Stimulated activated CD4-positive, alpha-beta T cell treated with anti-CD3 and anti-CD28 coated beads, TNF-alpha, amount 100 ng/mL, for 4 hours (primary cell): ENCODE data around the gene GSG1L.

Experiments
- DNase-seq, 3 experiments: peaks; one replicate each; pipeline ENCODE4 v3.0.0-alpha.2; 2020; ENCODE audit warnings: low read depth in 3 of 3

The GSG1L gene

DNA sequence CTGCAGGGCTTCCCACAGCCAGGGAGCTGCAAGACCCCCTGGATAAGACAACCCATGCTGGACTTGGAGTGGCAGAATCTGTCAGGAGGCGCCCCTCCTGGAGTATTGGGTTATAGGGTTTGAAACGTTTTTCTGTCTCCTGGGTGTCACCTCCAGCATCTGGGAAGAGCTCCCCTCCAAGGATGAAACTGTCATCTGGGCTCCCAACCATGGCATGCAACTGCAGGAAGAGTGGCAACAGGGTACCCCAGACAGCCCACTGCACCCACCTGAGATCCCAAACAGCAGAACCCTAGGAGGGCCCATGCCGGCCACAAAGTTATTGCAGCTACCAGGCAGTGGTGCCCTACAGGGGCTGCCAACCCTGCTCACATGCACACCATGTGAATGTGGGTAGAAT, 636 bp upstream of the GSG1L start:
- no peak for DNase-seq

DNA sequence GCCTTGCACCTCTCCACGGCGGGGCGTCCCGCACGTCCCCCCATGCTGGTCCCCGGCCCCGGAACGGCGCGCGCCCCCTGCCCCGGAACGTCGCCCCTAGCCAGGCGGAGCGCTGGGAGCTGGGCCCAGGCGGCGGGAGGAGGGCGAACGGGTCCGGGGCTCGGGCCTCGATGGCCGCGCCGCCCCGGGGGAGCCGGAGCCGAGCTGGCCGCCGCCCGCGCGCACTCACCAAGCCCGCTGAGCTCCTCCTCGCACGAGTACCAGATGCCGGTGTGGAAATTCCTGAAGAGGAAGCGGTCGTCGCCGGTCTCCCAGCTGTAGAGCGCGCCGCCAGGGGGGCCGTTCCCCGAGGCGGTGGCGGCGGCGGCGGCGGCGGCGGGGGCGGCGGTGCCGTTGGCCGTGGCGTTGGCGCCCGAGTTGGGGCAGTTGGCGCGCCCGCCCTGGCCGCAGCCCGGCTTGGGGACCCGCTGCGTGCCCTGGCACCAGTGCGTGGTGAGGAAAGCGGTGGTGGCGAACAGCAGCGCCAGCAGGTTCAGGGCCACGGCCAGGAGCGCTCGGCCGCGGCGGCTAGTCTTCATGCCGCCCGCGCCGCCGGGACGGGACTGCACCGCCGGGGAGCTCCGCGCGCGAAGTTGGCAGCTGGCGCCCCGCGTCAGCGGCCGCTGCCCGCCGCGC, 530 bp downstream of the GSG1L start:
- no peak for DNase-seq

DNA sequence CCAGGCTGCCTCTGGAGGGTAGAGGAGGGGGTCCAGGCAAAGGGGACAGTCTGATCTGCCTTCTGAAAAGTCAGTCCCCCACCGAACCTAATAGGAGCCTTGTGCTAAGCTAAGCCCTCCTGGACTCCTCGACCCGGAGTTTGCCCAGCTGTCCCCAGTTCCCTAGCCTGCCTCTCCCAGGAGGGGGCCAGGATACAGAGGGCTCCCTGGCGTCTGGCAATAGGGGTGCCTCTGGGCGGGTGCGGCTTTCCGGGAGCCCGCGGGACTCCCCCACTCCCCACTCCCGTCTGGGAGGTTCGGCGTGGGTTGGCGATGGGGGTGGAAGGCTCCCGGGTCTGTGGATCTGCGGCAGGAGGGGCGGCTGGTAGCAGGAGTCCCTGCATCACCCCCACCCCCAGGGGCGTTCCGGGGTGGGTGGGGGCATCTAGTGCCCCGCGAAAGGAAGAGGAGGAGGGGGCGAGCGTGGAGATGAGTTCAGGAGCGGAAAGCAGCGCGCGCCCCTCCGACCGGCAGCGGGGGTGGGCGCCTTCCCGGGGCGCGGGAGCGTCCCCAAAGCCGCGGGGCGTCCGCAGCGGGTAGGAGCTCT, 1.2 kb downstream of the GSG1L start:
- DNase-seq, result no peak

DNA sequence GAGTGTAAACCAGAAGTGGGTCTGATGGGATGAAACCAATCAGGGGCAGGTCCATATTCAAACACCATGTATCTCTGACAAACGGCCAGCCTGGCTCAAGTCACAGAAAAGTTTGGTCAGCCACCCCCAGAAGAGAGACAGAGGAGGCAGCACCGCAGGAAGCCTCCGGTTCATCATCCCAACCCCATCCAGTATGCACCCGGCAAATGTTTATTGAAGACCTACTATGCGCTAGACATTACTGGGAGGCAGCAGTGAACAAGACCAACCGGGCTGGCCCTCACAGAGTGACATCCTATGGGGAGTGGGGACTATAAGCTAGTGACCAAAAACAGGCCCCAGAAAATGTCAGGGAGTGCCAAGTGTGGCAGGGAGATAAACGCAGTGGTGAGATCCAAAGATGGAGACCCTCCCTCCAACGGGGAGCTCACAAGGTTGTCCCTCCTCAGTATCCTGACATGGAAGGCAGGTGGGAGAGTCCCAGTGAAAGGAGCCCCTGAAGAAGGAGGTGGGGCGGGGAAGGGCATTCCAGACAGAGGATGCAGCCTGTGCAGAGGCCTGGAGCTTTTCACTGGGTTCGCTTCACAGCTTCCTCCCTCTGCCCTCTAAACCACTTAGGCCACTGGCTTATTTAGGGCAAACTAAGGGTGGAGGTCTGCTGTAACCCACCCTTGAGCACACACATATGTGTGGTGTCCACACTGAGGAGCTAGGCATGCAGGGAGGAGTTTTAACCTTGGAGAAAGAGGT, 2.0 kb downstream of the GSG1L start:
- DNase-seq, result no peak

DNA sequence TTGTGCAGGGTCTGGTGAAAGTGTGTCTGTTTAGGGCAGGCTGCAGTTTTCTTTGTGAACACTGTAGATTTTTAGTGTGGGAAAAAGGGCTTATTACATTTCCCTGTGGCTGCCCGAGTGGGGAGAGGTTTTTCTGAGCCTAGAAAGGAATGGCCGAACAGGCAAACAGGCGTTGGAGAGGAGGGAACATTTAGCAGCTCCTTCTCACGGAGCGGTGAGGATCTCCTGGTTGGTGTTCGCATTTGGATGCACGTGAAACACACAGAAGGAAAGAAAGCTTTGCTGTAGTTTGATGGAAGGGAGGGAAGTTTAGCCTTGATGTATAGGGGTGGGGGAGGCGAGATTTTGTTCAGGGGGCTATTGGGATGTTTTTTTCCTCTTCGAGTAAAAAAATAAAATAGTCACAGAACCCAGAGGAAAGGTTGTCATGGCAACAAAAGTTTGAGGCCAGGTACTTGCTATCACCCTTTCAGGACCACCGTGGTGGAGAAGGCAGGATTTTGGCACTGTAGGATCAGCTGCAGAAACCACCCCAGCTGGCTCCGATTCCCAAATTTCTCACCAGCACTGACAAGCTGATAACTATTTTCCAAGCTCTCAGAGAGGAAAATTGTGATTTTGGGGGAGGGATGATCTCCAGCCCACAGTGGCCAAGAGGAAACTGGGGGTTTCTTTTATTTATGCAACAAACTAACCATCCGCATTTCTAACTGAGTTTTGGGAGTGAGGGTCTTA, 3.5 kb downstream of the GSG1L start:
- DNase-seq, result no peak

DNA sequence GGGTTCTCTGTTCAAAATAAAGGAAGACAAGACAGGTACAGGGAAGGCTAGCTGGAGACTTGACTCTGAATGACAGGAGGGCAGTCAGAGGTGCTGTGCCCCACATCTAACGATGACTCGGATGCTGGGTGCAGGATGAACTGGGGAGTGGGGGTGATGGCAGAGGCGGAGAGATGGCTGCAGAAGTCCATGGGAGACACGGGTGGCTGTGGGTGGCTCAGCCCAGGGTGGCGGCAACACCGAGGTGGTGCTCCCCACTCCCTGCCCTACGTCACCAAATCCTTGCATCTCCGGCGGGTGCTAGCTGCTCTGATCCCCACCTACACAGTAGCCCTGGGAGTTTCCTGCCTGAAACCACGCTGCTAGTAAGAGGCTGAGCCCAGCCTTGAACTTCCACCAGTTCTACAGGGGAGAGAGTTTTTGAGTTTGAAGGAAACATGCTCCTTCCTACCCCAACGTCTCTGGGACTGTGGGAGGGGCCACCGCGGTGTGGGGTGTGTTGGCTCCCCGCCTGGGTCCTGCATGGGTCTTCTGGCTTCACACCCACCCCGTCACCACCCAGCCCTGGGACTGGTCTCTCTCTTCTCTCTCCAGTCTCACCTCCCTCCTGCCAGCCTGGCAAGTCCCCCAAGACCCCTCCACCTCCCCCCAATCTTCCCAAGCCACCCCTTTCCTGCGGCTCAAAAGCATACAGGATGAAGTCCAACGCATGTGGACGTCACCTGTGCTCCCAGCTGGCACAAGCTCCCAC, 4.5 kb downstream of the GSG1L start:
- DNase-seq, result no peak

DNA sequence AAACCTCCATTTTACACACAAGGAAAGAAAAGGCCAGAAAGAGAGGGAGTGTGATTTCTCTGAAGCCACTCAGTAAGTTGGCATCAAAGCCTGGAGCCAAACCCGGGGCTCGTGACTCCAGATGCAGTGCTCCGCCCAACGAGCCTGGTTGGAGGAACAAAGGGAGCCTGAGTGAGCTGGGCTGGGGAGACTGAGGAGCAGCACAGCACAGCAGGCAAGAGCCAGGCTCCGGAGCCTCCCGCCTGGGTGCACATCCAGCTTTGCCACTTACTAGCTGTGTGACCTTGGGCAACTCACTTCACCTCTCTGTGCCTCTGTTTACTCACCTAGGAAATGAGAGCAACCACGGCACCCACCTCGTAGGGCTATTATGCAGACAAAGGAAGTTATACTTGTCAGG, 5.6 kb downstream of the GSG1L start:
- no peak for DNase-seq

DNA sequence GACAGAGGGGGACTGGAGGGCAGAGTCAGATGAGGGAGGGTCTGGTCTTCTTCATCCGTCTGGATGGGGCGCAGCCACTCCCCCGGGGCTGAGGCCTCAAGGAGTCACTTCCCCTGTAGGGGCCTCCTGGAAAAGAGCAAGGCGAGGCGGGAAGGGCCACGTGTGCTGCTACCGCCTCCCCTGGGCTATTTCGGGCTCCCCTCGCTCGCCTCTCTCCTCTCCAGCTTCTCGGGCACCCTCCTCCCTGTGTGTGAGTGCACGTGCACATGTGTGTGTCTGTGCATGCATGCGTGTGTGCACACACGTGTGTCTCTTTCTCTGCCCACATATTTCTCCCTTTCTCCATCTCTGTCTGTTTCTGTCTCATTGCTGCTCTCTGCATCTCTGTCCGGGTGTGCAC, 10.1 kb downstream of the GSG1L start:
- DNase-seq, result no peak

DNA sequence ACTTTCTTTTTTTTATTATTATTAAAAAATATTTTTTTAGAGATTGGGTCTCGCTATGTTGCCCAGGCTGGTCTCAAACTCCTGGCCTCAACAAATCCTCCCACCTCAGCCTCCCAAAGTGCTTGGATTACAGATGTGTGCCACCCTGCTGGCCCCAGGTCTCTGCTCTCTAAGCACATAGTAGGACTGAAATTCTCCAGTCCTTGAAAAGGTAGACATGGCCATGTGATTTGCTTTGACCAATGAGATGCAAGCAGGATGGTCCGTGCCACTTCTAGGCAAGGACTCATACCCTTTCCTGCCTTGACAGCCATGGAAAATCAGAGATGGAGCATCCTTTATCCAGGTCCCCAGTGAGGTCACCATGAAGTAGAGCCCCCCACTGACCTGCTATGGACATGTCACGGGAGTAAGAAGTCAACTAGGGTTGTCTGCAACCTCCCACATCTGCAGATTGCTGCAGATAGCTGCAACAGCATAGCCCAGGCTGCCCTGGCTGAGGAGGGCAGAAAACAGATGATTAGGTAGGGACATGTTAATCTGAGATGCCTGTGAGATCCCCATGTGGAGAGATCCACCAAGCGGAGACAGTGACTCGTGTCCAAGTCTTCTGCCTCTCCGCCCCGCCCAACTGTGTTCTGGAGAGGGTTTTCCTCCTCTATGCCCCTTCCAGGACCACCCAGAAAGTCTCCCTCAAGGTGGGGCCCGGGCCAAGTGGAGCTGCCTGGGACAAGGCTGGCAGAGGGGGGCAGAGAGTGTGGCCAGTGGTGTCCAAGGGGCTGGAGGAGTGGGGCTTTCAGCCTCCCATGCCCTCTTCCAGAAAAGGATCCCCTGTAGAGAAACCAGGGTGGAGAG, 11.0 kb downstream of the GSG1L start:
- no peak for DNase-seq

DNA sequence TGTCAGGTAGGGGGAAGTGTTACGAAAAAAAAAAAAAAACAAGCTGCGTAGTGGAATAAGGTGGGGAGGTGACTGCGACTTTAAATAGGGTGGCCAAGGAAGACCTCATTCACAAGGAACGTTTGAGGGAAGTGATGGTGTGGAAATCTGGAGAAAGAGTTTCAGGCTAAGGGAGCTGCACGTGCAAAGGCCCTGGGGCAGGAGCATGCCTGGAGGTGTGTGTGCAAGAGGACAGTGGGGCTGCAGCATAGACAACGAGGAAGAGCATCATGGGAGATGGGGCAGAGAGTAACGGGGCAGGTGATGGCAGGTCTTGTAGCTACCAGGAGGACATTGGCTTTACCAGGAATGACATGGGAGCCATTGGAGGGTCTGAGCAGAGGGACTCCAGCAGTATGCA, 12.0 kb downstream of the GSG1L start:
- DNase-seq, result no peak

DNA sequence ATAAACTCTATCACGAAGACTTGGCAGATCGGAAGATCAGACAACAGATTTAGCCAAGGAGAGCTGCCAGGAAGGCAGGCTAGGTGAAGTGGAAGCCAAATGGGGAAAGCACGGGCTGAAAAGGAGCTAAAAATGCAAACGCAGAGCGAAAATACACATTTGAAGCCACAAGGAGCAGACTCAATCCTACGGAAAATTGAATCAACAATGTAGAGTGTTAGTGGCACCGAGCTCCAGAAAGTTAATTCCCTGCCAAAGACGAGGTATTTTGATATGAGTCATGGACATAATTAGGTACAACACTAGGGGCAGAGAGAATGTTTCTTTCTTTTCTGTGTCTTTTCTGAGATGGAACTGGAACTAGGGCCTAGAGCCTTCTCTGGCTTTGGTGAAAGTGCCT, 20.7 kb downstream of the GSG1L start:
- DNase-seq, result no peak

DNA sequence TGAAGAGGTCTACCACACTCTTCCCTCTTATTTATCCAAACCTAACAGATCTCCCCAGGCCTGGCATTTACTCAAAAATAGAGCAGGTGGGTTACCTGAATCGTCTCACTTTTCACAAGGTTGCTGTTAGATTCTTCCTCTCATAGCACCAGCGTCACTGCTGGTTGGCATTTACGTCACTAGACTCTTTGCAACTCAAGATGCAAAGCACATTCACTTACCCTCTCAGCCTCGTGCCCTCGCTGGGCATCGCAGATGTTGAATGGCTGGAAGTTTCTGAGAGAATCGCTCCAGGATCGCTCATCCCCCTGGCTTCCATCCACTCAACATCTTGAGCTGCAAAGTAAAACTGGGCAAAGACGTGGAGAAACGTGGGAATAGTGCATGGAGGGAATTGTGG, 21.9 kb downstream of the GSG1L start:
- no peak for DNase-seq

DNA sequence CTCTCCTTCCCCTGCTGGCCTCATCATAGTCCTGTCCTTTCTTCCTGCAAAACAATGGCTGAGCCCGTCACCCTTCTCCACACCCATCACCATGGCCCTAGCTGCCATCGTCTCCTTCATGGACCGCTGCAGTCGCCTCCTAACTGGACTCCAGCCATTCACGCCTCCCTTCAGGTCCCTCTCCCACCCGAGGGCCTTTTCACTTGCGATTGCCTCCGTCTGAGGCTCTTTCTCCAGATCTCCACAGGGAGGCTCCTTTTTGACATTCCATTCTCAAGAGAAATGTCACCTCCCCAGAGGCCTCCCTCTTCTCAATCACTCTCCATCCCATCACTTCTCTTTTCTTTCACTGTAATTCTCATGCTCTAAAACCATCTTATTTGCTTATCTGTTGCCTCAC, 23.5 kb downstream of the GSG1L start:
- DNase-seq, result no peak

DNA sequence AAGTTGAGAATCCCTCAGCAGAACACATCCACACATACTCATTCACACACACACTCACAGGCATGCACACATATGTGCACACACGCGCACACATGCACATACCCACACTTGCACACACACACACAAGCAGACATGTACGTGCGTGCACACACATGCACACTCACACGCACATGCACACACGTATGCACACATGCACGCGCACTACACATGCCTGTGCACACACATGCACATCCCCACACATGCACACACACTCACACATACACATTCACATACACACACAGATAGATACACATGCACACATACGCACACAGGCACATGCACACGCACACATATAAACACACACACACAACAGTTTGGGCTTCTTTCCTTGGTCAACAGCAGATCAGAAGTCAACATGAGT, 24.0 kb downstream of the GSG1L start:
- no peak for DNase-seq

DNA sequence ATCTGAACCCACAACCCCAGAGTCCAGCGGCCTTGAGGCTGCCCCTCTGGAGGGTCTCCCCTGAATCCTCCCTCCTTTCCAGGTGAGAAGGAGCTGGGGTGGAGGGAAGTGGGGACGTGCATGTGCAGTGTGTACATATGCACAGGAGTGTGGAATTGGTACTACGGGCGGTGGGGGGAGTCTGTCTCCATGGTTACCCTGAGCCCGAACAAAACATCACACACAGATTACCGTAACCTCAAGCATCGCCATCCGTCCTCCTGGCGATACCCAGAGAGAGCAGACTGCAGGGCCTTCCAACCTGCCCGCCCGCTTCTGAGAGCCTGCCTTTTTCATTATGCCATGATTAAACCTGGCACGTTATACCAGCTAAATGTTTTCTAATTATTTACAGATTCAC, 25.1 kb downstream of the GSG1L start:
- DNase-seq, result no peak

DNA sequence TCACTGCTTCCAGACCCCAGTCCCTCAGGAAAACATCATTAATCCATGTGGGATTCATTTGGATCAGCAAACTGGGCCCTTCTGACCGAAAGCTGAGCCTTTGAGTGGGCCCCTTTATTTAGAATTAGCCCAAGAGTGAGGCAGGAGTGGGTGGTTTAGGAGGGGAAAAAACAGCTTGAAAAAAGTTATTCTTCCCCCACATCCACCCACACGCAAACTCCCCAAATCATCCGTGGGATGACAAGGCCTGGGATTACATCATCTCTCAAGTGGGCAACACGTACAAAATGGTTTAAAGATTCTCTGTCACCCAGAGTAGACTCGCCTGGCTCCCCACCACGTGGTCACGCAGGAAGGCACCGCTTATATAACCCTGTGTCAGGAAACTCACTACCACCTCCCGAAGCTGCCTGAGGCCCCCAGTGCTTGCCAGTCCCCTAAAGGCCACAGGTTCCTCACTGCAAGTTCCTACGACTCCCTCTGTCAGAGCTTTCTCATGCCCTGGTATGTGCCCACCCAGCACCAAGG, 27.6 kb downstream of the GSG1L start:
- DNase-seq, result no peak

DNA sequence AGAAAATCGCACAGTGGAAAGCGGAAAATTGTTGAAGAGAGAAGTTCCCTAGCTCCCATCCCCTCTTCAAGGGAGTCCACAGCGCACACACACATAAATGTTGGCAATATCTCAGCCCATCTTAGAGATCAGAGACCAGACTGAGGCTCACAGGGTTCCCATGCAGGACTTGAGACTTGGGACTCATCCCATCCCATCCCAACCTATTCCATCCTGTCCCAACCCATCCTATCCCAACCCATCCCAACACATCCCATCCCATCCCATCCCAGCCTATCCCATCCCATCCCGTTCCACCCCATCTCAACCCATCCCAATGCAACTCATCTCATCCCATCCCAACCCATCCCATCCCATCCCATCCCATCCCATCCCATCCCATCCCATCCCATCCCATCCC, 29.6 kb downstream of the GSG1L start:
- DNase-seq, result no peak

DNA sequence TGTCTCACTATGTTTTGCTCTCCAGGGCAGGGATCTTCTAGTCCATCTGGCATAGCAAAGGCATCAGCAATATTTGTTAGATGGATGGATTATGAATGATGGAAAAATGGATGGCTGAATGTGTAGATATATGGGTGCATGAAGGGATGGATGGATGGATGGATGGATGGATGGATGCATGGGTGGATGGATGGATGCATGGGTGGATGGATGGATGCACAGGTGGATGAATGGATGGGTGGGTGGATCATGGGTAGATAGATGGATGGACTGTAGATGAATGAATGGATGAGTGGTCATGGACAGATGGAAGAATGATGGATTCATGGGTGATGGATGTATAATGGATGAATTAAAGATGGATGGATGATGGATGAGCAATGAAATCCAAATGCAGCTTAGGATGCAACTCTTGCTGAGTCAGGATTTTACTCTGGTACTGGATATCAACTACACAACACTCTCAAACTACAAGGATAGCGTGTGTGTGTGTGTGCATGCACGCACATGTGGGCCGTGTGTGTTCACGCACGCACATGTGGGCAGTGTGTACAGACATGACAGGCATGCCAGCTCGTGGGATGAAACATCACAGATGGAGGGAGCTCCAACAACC, 34.0 kb downstream of the GSG1L start:
- no peak for DNase-seq

DNA sequence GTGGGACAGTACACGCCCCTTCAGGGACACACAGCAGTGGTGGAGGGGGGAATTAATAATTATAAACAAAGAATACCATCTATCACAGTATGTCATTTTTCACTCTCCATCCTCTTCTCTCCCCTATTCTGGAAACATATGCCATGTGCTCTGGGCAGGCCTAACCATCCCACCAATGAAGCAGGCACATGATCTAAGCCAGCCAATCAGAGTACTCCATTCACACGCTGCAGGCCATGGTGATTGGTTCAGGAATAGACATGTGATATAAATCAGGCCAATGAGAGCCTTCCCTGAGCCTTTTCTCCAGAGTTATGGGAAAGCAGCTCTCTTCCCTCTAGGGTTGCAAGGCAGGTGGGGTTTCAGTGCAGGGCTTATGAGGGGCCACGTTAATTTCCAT, 36.5 kb downstream of the GSG1L start:
- no peak for DNase-seq

DNA sequence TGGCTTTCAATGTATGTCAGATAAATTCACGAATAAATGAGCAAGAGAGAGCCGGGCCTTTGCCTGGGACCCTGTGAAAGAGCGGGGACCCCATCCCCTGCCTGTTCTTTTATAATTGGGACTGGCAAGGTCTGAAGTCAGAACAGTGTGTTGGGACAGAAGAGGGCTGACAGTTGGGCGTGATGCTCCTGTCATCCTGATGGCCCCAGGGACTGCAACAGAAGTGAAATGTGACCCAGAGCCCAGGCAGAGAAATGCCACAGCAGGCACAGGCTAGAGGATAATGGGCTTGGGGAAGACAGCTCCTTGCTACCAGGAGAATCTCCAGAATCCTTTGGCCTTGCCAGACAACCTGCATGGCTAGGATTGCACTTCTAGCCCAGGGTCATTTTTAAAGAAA, 37.9 kb downstream of the GSG1L start:
- no peak for DNase-seq
